IPS-18a (cell line): ENCODE data around the gene WDR81.
"Not testable (repeated sequence)": the region's sequence is repeated elsewhere in the genome, so short reads cannot be mapped to it uniquely, and the experiment has no call there.

Source experiments
- H3K27ac ChIP-seq: one replicate; pipeline ENCODE4 v1.5.1; 2013; ENCODE audit warnings: low read length
- H3K27me3 ChIP-seq: one replicate; pipeline ENCODE4 v1.6.1; 2013; ENCODE audit warnings: mild to moderate bottlenecking, low read length; ENCODE audit not compliant: control insufficient read depth, insufficient read depth
- H3K36me3 ChIP-seq: one replicate; pipeline ENCODE4 v1.6.1; 2013; ENCODE audit warnings: low read depth, low read length; ENCODE audit not compliant: control insufficient read depth
- H3K4me1 ChIP-seq: one replicate; pipeline ENCODE4 v1.6.1; 2013; ENCODE audit warnings: low read depth, low read length; ENCODE audit not compliant: control insufficient read depth
- H3K4me3 ChIP-seq: one replicate; pipeline ENCODE4 v1.5.1; 2013; ENCODE audit warnings: low read length
- H3K9ac ChIP-seq: one replicate; pipeline ENCODE4 v1.6.1; 2013; ENCODE audit warnings: mild to moderate bottlenecking, low read length, moderate library complexity
- H3K9me3 ChIP-seq: one replicate; pipeline ENCODE4 v1.6.1; 2013; ENCODE audit warnings: low read depth, low read length; ENCODE audit not compliant: control insufficient read depth

The WDR81 gene

GRCh38 chr17:1703063-1703462 is 21.4 kb upstream of the WDR81 start:
- Histone ChIP-seq H3K27me3 (no peaks in the 10 kb centered on the region), H3K4me1 (no peaks in the 10 kb centered on the region), H3K36me3 (no peaks in the 10 kb centered on the region), H3K9me3 (no peaks in the 10 kb centered on the region), H3K9ac (no peak overlapping the region), H3K27ac (no peak overlapping the region), H3K4me3 (no peak overlapping the region)

GRCh38 chr17:1705004-1705403 is 19.5 kb upstream of the WDR81 start:
- no peak overlapping the region for H3K4me3 ChIP-seq
- H3K4me1 ChIP-seq, result no peaks in the 10 kb centered on the region
- H3K27ac ChIP-seq, result no peak overlapping the region
- no peak overlapping the region for H3K9ac ChIP-seq
- peaks cover 10% of the 10 kb centered on the region for H3K27me3 ChIP-seq
- H3K36me3 ChIP-seq, result no peaks in the 10 kb centered on the region
- H3K9me3 ChIP-seq, result no peaks in the 10 kb centered on the region

GRCh38 chr17:1707107-1707506 is 17.4 kb upstream of the WDR81 start:
- H3K27ac ChIP-seq, result no peak overlapping the region
- no peaks in the 10 kb centered on the region for H3K36me3 ChIP-seq

GRCh38 chr17:1708791-1709346 is 15.6 kb upstream of the WDR81 start:
- not testable (repeated sequence) for H3K9ac ChIP-seq, H3K4me3 ChIP-seq, H3K27ac ChIP-seq, H3K4me1 ChIP-seq, H3K36me3 ChIP-seq, H3K9me3 ChIP-seq
- H3K27me3 ChIP-seq, result peaks cover 25% of the 10 kb centered on the region

More at GRCh38 chr17:1707107-1707506, 17.4 kb upstream of the WDR81 start:
- no peak overlapping the region for H3K4me3 ChIP-seq
- no peaks in the 10 kb centered on the region for H3K9me3 ChIP-seq
- H3K4me1 ChIP-seq, result no peaks in the 10 kb centered on the region
- peaks cover 25% of the 10 kb centered on the region for H3K27me3 ChIP-seq
- no peak overlapping the region for H3K9ac ChIP-seq

- H3K36me3 ChIP-seq, result no peaks in the 10 kb centered on the region
- no peak overlapping the region for H3K27ac ChIP-seq
- H3K9ac ChIP-seq, result no peak overlapping the region
- no peaks in the 10 kb centered on the region for H3K9me3 ChIP-seq
- H3K27me3 ChIP-seq, result peaks cover 25% of the 10 kb centered on the region
- H3K4me3 ChIP-seq, result peak overlapping the region; percentile 60
- H3K4me1 ChIP-seq, result peaks cover 4% of the 10 kb centered on the region
Observed at GRCh38 chr17:1709403-1709951, 15.0 kb upstream of the WDR81 start.

GRCh38 chr17:1709971-1710806 is 14.3 kb upstream of the WDR81 start, which contains the start of gene TLCD2:
Gene TLCD2 (minus strand): TSS chr17:1710377. CDS start chr17:1710242, 135 bp downstream.
- no peak within 1 kb of the TSS for H3K27ac ChIP-seq
- peaks cover 9% of the 10 kb centered on the region for H3K4me1 ChIP-seq
- H3K4me3 ChIP-seq, result peak within 1 kb of the TSS; percentile 60
- no peaks in the 10 kb centered on the region for H3K36me3 ChIP-seq
- H3K9ac ChIP-seq, result peak within 1 kb of the TSS; percentile 10
- peaks cover 25% of the 10 kb centered on the region for H3K27me3 ChIP-seq
- no peaks in the 10 kb centered on the region for H3K9me3 ChIP-seq

GRCh38 chr17:1710807-1711553 is 13.5 kb upstream of the WDR81 start:
- Histone ChIP-seq H3K36me3 (no peaks in the 10 kb centered on the region), H3K27me3 (peaks cover 25% of the 10 kb centered on the region), H3K27ac (no peak overlapping the region), H3K4me3 (peak overlapping the region; percentile 60), H3K4me1 (peaks cover 10% of the 10 kb centered on the region), H3K9me3 (no peaks in the 10 kb centered on the region), H3K9ac (peak overlapping the region; percentile 10)

- no peaks in the 10 kb centered on the region for H3K36me3 ChIP-seq
- no peak overlapping the region for H3K27ac ChIP-seq
- H3K9ac ChIP-seq, result no peak overlapping the region
- no peak overlapping the region for H3K4me3 ChIP-seq
- no peaks in the 10 kb centered on the region for H3K9me3 ChIP-seq
- peaks cover 25% of the 10 kb centered on the region for H3K27me3 ChIP-seq
- peaks cover 10% of the 10 kb centered on the region for H3K4me1 ChIP-seq
Observed at GRCh38 chr17:1711804-1712203, 12.7 kb upstream of the WDR81 start.

- H3K9me3 ChIP-seq, result no peaks in the 10 kb centered on the region
- H3K27me3 ChIP-seq, result peaks cover 25% of the 10 kb centered on the region
- H3K4me3 ChIP-seq, result no peak overlapping the region
- peaks cover 10% of the 10 kb centered on the region for H3K4me1 ChIP-seq
- H3K9ac ChIP-seq, result no peak overlapping the region
- H3K27ac ChIP-seq, result no peak overlapping the region
- no peaks in the 10 kb centered on the region for H3K36me3 ChIP-seq
Observed at GRCh38 chr17:1712271-1712670, 12.2 kb upstream of the WDR81 start.

GRCh38 chr17:1713160-1713877 is 11.2 kb upstream of the WDR81 start:
- H3K9me3 ChIP-seq, result no peaks in the 10 kb centered on the region
- no peaks in the 10 kb centered on the region for H3K36me3 ChIP-seq
- peaks cover 10% of the 10 kb centered on the region for H3K4me1 ChIP-seq
- no peak overlapping the region for H3K4me3 ChIP-seq
- H3K27me3 ChIP-seq, result peaks cover 25% of the 10 kb centered on the region
- H3K27ac ChIP-seq, result no peak overlapping the region
- no peak overlapping the region for H3K9ac ChIP-seq
